Nephron (organoid): ENCODE measurements around the gene SLC9A8.
"Not testable (repeated sequence)": the region's sequence is repeated elsewhere in the genome, so short reads cannot be mapped to it uniquely, and the experiment has no call there.

Source experiments
- H3K27ac Mint-ChIP-seq, 3 experiments: 2 replicates each; pipeline ENCODE4 v1.8.0; 2020; ENCODE audit warnings: mixed read lengths in 3 of 3, mild to moderate bottlenecking in 2 of 3, moderate library complexity in 1 of 3
- H3K27me3 Mint-ChIP-seq: 2 replicates; pipeline ENCODE4 v1.8.0; 2021; ENCODE audit warnings: low read depth, mild to moderate bottlenecking, moderate library complexity, mixed read lengths
- H3K36me3 Mint-ChIP-seq: 2 replicates; pipeline ENCODE4 v1.8.0; 2020; ENCODE audit warnings: low read depth, mixed read lengths
- H3K4me1 Mint-ChIP-seq: 2 replicates; pipeline ENCODE4 v1.8.0; 2020; ENCODE audit warnings: mixed read lengths
- H3K4me3 Mint-ChIP-seq, 3 experiments: 2 replicates each; pipeline ENCODE4 v1.8.0; 2020; ENCODE audit warnings: mild to moderate bottlenecking in 3 of 3, mixed read lengths in 3 of 3, moderate library complexity in 2 of 3
- H3K9me3 Mint-ChIP-seq: 2 replicates; pipeline ENCODE4 v1.8.0; 2020; ENCODE audit warnings: mixed read lengths
- TF ChIP-seq, protein P1 (sequence below), 3 experiments: fragments of 200-600 bp; sonication (generic); IDR thresholded peaks; one replicate each; pipeline ENCODE4 v1.5.0; 2021; ENCODE audit warnings: antibody characterized with exemption in 3 of 3; ENCODE audit not compliant: unreplicated experiment in 3 of 3

SLC9A8 gene

DNA sequence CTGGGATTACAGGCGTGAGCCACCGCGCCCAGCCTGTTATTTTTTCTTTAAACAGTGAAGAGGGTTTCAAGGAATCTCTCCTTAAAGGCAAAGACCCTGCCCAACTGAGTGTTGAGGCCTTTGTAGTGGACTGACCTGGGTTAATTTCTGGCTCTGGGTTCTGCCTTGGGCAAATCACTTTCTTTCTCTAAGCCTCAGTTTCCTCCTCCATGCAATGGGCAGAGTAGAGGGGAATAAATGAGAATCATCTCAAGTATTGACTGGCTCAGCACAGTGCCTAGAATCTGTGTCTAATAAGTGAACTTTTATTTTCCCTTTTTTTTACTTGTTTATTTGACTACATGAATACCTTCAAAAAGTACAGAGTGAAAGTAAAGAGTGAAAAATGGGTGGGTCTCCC, 31.0 kb upstream of the SLC9A8 start:
- Mint-ChIP-seq H3K27ac (no peak overlapping the region), H3K36me3 (no peaks in the 10 kb centered on the region), H3K4me1 (peaks cover 12% of the 10 kb centered on the region), H3K9me3 (no peaks in the 10 kb centered on the region), H3K27me3 (peaks cover 3% of the 10 kb centered on the region), H3K4me3 (no peak overlapping the region)
- TF ChIP-seq, protein P1, sequence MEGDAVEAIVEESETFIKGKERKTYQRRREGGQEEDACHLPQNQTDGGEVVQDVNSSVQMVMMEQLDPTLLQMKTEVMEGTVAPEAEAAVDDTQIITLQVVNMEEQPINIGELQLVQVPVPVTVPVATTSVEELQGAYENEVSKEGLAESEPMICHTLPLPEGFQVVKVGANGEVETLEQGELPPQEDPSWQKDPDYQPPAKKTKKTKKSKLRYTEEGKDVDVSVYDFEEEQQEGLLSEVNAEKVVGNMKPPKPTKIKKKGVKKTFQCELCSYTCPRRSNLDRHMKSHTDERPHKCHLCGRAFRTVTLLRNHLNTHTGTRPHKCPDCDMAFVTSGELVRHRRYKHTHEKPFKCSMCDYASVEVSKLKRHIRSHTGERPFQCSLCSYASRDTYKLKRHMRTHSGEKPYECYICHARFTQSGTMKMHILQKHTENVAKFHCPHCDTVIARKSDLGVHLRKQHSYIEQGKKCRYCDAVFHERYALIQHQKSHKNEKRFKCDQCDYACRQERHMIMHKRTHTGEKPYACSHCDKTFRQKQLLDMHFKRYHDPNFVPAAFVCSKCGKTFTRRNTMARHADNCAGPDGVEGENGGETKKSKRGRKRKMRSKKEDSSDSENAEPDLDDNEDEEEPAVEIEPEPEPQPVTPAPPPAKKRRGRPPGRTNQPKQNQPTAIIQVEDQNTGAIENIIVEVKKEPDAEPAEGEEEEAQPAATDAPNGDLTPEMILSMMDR (IDR thresholded peaks at IDR 0.05; ENCODE audit: unreplicated experiment in 3 of 3): no peak

DNA sequence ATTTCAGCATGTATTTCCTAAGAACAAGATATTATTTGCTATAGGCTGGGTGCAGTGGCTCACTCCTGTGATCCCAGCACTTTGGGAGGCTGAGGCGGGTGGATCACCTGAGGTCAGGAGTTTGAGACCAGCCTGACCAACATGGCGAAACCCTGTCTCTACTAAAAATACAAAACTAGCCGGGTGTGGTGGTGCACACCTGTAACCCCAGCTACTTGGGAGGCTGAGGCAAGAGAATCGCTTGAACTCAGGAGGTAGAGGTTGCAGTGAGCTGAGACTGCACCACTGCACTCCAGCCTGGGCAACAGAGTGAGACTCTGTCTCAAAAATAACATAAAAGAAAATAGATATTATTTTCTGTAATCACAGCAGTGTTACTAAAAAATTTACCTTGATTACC, 30.2 kb upstream of the SLC9A8 start:
- not testable (repeated sequence) for H3K36me3 Mint-ChIP-seq, H3K27me3 Mint-ChIP-seq, H3K27ac Mint-ChIP-seq, H3K4me3 Mint-ChIP-seq, H3K9me3 Mint-ChIP-seq, H3K4me1 Mint-ChIP-seq

DNA sequence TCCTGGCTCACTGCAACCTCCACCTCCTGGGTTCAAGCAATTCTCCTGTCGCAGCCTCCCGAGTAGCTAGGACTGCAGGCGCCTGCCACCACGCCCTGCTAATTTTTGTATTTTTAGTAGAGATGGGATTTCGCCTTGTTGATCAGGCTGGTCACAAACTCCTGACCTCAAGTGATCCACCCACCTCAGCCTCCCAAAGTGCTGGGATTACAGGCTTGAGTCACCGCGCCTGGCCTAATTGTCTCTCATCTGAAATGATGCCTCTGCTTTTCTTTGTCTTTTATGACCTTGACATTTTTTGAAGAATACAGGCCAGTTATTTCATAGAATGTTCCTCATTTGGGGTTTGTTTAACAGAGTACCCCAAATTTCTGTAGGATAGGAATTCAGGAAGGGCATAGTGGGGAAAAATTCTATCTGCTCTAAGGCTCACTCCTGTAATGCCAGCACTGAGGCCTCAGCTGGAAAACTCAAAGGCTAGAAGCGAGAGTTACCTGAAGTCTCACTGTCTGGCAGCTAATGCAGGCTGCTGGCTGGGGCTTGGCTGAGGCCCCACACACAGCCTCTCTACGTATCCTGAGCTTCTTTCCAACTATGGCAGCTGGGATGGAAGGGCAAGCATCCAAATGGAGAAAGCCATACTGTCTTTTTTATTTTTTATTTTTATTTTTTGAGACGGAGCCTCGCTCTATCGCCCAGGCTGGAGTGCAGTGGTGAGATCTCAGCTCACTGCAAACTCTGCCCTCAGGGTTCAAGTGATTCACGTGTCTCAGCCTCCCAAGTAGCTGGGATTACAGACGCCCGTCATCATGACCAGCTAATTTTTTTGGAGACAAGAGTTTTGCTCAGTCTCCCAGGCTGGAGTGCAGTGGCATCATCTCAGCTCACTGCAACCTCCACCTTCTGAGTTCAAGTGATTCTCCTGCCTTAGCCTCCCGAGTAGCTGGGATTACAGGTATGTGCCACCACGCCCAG, 29.3 kb upstream of the SLC9A8 start:
- not testable (repeated sequence) for H3K27me3 Mint-ChIP-seq, H3K4me1 Mint-ChIP-seq, H3K36me3 Mint-ChIP-seq, H3K4me3 Mint-ChIP-seq, H3K9me3 Mint-ChIP-seq
- H3K27ac Mint-ChIP-seq: peak overlapping the region in 2 of 3 experiments; percentile 39 to 82

DNA sequence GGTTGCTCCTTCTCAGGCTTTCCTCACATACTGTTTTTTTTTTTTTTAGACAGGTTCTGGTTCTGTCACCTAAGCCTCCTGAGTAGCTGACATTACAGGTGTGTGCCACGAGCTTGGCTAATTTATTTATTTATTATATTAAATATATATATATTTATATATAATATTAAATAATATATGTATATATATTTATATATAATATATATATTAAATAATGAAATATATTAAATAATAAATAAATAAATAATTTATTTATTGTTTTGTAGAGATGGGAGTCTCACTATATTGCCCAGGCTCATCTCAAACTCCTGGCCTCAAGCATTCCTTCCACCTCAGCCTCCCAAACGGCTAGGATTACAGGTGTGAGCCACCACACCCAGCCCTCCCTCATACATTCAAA, 28.3 kb upstream of the SLC9A8 start:
- H3K27ac Mint-ChIP-seq: no peak overlapping the region
- H3K36me3 Mint-ChIP-seq: no peaks in the 10 kb centered on the region
- H3K4me1 Mint-ChIP-seq: peaks cover 9% of the 10 kb centered on the region
- TF ChIP-seq, protein P1 (IDR thresholded peaks at IDR 0.05; ENCODE audit: unreplicated experiment in 3 of 3): no peak
- no peak overlapping the region for H3K4me3 Mint-ChIP-seq
- peaks cover 3% of the 10 kb centered on the region for H3K27me3 Mint-ChIP-seq
- no peaks in the 10 kb centered on the region for H3K9me3 Mint-ChIP-seq

DNA sequence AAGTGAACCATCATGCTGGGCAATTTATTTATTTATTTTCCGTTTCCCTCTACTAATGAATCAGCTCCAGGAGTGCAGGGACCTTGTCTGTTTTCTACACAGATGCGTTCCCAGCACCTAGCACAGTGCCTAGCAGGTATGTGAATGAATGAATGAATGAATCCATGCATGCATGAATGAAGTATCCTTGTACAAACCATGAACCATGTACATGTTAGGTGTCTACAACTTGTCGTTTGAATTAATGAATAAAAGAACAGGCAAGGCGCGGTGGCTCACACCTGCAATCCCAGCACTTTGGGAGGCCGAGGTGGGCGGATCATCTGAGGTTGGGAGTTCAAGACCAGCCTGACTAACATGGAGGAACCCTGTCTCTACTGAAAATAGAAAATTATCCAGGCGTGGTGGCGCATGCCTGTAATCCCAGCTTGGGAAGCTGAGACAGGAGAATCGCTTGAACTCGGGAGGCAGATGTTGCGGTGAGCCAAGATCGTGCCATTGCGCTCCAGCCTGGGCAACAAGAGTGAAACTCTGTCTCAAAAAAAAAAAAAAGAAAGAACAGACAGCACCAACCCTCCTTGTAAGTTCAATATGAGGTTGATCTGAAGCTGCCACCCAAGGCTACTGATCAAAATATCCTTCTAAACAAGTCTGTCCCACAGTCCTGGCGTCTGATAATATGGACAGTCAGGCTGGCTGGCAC, 27.3 kb upstream of the SLC9A8 start:
- peaks cover 3% of the 10 kb centered on the region for H3K27me3 Mint-ChIP-seq
- no peaks in the 10 kb centered on the region for H3K9me3 Mint-ChIP-seq
- TF ChIP-seq, protein P1 (IDR thresholded peaks at IDR 0.05; ENCODE audit: unreplicated experiment in 3 of 3): no peak
- peak overlapping the region in 1 of 3 experiments; percentile 44 for H3K27ac Mint-ChIP-seq
- H3K4me3 Mint-ChIP-seq: no peak overlapping the region
- H3K4me1 Mint-ChIP-seq: peaks cover 16% of the 10 kb centered on the region
- H3K36me3 Mint-ChIP-seq: no peaks in the 10 kb centered on the region

DNA sequence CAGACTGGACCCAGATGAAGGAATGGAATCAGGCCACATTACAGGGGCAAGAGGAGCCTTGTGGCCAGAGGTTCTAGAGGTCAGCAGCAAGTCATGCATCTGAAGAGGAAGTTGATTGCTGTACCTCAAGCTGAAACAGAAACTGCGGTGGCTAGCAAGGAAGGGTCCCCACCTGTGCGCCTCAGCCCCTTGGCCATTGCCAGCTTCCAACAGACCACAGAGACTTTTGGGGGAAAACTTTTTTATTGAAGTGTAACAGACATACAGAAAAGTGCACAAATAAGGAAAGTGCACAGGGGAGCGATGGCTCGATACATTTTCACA, 26.8 kb upstream of the SLC9A8 start:
- TF ChIP-seq, protein P1 (IDR thresholded peaks at IDR 0.05; ENCODE audit: unreplicated experiment in 3 of 3): no peak
- no peaks in the 10 kb centered on the region for H3K36me3 Mint-ChIP-seq

More for the DNA sequence above, 26.8 kb upstream of the SLC9A8 start:
- Mint-ChIP-seq H3K9me3 (no peaks in the 10 kb centered on the region), H3K4me3 (no peak overlapping the region), H3K27me3 (peaks cover 3% of the 10 kb centered on the region), H3K4me1 (peaks cover 18% of the 10 kb centered on the region), H3K27ac (peak overlapping the region in 1 of 3 experiments; percentile 44)
